GM12875 (cell line): ENCODE results near the gene STX1A.

Source experiments
- H3K4me3 ChIP-seq: one replicate; pipeline ENCODE4 v1.5.1; 2011; ENCODE audit warnings: low read depth, low read length, control low read depth
- TF ChIP-seq, protein P1 (sequence below): IDR thresholded peaks from 2 replicates; pipeline ENCODE4 v1.5.1; 2011; ENCODE audit warnings: low read depth, mild to moderate bottlenecking, control low read depth, inconsistent platforms, low read length, moderate library complexity, borderline replicate concordance; ENCODE audit not compliant: insufficient read depth

The STX1A gene

DNA sequence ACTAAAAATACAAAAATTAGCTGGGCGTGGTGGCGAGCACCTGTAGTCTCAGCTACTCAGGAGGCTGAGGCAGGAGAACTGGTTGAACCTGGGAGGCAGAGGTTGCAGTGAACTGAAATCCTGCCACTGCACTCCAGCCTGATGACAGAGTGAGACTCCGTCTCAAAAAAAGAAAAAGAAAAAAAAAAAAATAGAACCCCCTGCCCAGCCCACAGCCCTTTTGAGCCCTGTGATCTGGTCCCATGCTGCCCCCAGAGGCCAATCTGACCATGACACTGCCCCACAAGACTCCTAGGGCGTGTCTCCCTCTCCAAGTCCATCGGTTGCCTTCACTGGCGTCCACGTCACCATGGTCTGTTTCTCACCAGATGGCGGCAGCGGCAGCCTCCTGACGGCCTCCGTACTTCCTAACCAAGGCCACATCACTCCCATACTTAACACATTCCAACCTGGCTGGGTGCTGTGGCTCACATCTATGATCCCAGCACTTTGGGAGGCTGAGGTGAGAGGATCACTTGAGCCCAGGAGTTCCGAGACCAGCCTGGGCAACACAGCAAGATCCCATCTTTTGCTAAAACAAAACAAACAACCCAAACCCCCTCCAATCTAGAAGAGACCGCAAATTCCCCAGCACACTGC lies 18.0 kb downstream of the STX1A start:
- TF ChIP-seq, protein P1, sequence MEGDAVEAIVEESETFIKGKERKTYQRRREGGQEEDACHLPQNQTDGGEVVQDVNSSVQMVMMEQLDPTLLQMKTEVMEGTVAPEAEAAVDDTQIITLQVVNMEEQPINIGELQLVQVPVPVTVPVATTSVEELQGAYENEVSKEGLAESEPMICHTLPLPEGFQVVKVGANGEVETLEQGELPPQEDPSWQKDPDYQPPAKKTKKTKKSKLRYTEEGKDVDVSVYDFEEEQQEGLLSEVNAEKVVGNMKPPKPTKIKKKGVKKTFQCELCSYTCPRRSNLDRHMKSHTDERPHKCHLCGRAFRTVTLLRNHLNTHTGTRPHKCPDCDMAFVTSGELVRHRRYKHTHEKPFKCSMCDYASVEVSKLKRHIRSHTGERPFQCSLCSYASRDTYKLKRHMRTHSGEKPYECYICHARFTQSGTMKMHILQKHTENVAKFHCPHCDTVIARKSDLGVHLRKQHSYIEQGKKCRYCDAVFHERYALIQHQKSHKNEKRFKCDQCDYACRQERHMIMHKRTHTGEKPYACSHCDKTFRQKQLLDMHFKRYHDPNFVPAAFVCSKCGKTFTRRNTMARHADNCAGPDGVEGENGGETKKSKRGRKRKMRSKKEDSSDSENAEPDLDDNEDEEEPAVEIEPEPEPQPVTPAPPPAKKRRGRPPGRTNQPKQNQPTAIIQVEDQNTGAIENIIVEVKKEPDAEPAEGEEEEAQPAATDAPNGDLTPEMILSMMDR, result peak; percentile 64
- H3K4me3 ChIP-seq, result no peak overlapping the region

DNA sequence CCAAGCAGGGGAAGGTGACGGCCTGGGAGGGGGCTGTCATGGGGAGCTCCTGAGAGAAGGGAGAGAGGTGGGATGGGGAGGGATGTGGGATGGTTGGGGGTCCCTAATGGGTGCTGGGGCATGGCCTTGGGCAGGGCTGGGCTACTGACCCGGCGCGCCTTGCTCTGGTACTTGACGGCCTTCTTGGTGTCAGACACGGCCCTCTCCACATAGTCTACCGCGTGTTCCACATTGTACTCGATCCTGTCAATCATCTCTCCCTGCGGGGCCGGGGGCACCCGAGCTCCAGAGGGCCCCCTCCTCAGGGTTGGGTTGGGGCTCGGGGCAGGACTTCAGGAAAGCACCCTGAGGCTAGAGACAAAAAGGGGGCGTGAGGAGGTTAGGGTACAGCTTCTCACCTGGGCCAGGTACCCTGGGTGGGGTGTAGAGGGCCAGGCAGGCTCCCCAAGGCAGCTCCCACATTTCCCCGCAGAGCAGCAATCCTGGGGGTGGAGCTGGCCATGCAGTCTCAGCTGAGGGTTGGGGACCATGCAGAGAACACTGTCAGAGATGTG lies 18.8 kb downstream of the STX1A start:
- TF ChIP-seq, protein P1, result no peak
- H3K4me3 ChIP-seq, result no peak overlapping the region

DNA sequence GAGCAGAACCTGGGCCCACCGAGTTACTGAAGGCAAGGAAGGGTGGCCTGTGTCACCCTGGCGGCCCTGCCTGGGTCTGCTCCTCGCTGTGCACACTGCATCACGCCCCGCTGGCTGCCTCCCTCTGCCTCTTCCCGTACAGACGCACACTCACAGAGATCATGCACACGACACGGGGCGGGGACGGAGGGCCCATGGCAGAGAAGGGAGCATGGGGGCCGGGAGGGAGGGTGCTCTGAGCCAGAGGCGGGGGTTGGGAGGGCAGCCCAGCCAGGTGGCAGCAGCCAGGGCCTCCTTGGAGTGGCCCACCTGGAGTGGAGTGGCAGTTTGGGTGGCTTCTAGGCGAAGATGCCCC lies 19.4 kb downstream of the STX1A start:
- H3K4me3 ChIP-seq, result no peak overlapping the region
- TF ChIP-seq, protein P1, result no peak

- TF ChIP-seq, protein P1, result no peak
- no peak overlapping the region for H3K4me3 ChIP-seq
Measured at GRCh38 chr7:73699370-73700068, 19.9 kb downstream of the STX1A start.

DNA sequence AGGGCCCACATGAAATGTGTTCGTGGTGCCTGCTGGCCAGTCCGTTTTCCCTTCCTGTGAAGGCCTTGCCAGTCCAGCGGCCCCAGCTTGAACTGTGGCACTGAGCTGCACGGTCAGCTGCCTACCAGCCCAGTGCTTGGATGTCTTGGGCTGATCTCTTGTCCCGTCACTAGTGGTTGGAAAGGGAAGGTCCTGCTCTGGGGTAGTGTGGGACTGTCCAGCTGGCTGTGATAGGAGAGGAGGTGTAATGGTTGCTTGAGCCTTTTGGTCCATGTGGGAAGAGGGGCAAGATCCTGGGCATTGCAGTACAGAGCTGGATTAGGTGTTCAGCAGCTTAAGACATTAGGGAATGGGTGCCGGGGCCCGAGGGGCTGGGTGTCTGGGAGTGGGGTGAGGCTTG lies 21.1 kb downstream of the STX1A start:
- TF ChIP-seq, protein P1, result no peak

GRCh38 chr7:73696372-73696771 lies 23.1 kb downstream of the STX1A start:
- TF ChIP-seq, protein P1, result no peak
- H3K4me3 ChIP-seq, result no peak overlapping the region

More for the DNA sequence above, 21.1 kb downstream of the STX1A start:
- H3K4me3 ChIP-seq, result no peak overlapping the region

GRCh38 chr7:73690646-73691045 lies 28.8 kb downstream of the STX1A start:
- TF ChIP-seq, protein P1, result no peak
- H3K4me3 ChIP-seq, result no peak overlapping the region
